ENCODE measurements around the gene CEP112.

CEP112 gene

DNA sequence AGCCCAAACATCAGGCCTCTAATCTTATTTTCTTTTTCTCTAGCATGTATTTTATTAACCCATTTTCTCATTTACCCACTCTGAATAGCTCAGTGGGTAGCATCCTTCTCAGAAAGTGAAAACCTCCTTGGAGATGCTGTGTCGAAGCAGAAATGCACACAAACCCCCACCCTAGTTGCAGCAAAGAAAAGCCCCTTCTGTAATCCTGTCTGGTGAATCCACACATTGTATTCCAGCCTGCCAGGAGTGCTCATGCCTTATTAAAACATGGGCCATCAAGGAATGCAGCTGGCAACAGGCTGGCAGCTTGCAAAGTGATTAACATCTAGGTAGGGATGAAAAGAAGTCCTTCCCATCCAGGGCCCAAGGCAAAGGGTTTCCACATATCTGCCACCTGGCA is 590.8 kb downstream of the CEP112 start:
- Histone ChIP-seq H3K9me3 (ENCODE audit: control insufficient read depth, insufficient read depth, low read depth, low read length) (no peaks in the 10 kb centered on the region), H3K9ac (ENCODE audit: low read length) (no peak overlapping the region), H3K27me3 (ENCODE audit: control insufficient read depth, insufficient read depth, low read length) (no peaks in the 10 kb centered on the region), H3K4me3 (ENCODE audit: low read depth, low read length) (no peak overlapping the region), H3K36me3 (ENCODE audit: control insufficient read depth, insufficient read depth, low read length) (no peaks in the 10 kb centered on the region), H3K27ac (ENCODE audit: low read depth, low read length) (no peak overlapping the region), H3K4me1 (ENCODE audit: control insufficient read depth, insufficient read depth, low read length) (no peaks in the 10 kb centered on the region)

DNA sequence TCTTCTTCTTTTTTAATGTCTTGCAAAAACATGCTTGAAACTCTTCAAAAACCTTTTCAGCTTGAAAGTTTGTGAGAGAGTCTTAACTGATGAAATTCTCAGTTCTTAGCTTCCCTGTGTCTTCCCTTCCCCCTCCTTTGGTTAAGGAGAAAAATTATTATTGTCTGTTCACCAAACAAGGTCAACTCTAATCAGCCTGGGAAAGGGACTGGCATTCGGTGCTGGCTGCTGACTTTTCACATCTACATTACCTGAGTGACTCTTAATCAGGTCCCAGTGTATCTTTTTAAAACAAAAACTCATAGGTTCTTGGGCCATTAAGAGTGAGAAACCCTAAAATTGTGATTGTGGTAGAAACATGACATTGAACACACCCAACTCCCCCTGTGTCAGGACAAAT is 591.4 kb downstream of the CEP112 start:
- H3K9me3 ChIP-seq (ENCODE audit: control insufficient read depth, insufficient read depth, low read depth, low read length) = no peaks in the 10 kb centered on the region
- H3K27ac ChIP-seq (ENCODE audit: low read depth, low read length) = no peak overlapping the region
- no peaks in the 10 kb centered on the region for H3K36me3 ChIP-seq (ENCODE audit: control insufficient read depth, insufficient read depth, low read length)
- H3K4me1 ChIP-seq (ENCODE audit: control insufficient read depth, insufficient read depth, low read length) = no peaks in the 10 kb centered on the region
- H3K27me3 ChIP-seq (ENCODE audit: control insufficient read depth, insufficient read depth, low read length) = no peaks in the 10 kb centered on the region
- H3K9ac ChIP-seq (ENCODE audit: low read length) = no peak overlapping the region
- H3K4me3 ChIP-seq (ENCODE audit: low read depth, low read length) = no peak overlapping the region

DNA sequence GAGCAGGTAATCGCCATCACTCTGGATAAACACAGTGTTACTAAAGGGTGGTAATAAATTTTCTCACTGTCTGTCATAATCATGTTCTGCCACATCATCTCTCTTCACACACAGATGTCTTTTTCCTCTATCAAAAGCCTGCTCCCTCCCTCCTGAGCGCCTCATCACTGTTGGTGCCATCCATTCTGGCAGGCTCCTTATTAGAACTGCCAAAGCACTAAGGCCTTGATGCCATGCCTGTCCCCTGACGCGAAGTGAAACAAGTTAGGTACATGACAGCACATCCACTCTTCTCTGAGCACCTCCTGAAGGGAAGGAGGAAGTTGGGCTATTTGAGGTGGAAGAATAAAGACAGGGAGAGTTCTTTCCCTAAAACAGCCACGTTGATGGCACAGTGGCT is 592.3 kb downstream of the CEP112 start:
- H3K9ac ChIP-seq (ENCODE audit: low read length) = no peak overlapping the region
- peaks cover 6% of the 10 kb centered on the region for H3K4me1 ChIP-seq (ENCODE audit: control insufficient read depth, insufficient read depth, low read length)
- H3K27me3 ChIP-seq (ENCODE audit: control insufficient read depth, insufficient read depth, low read length) = no peaks in the 10 kb centered on the region
- no peaks in the 10 kb centered on the region for H3K9me3 ChIP-seq (ENCODE audit: control insufficient read depth, insufficient read depth, low read depth, low read length)
- H3K27ac ChIP-seq (ENCODE audit: low read depth, low read length) = no peak overlapping the region
- H3K36me3 ChIP-seq (ENCODE audit: control insufficient read depth, insufficient read depth, low read length) = no peaks in the 10 kb centered on the region
- H3K4me3 ChIP-seq (ENCODE audit: low read depth, low read length) = no peak overlapping the region

DNA sequence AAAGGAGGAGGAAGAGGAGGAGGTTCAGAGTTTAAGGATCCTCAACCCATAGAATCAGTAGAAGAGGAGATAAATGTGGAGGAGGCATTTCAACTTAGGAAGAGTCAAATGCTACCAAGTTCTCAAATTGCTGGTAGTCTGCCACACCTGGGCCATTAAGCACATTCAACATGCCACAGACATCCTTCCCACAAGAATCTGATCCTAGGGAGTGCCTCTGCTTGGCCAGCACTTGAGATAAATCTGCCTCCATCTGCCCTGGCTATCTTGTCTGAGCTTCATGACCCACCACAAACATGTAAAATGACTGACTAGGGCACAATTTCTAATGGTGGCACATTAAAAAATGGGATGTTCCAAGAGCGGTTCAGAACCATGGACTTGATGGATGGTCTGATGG is 593.2 kb downstream of the CEP112 start:
- Histone ChIP-seq H3K9me3 (ENCODE audit: control insufficient read depth, insufficient read depth, low read depth, low read length) (no peaks in the 10 kb centered on the region), H3K27ac (ENCODE audit: low read depth, low read length) (no peak overlapping the region), H3K9ac (ENCODE audit: low read length) (no peak overlapping the region), H3K4me3 (ENCODE audit: low read depth, low read length) (no peak overlapping the region), H3K27me3 (ENCODE audit: control insufficient read depth, insufficient read depth, low read length) (no peaks in the 10 kb centered on the region), H3K4me1 (ENCODE audit: control insufficient read depth, insufficient read depth, low read length) (peaks cover 15% of the 10 kb centered on the region), H3K36me3 (ENCODE audit: control insufficient read depth, insufficient read depth, low read length) (no peaks in the 10 kb centered on the region)

- Histone ChIP-seq H3K4me1 (ENCODE audit: control insufficient read depth, insufficient read depth, low read length) (peaks cover 34% of the 10 kb centered on the region), H3K27ac (ENCODE audit: low read depth, low read length) (peak overlapping the region; percentile 60; the same call in 1 of the 2 replicates), H3K27me3 (ENCODE audit: control insufficient read depth, insufficient read depth, low read length) (no peaks in the 10 kb centered on the region), H3K36me3 (ENCODE audit: control insufficient read depth, insufficient read depth, low read length) (no peaks in the 10 kb centered on the region), H3K9me3 (ENCODE audit: control insufficient read depth, insufficient read depth, low read depth, low read length) (no peaks in the 10 kb centered on the region), H3K9ac (ENCODE audit: low read length) (no peak overlapping the region), H3K4me3 (ENCODE audit: low read depth, low read length) (no peak overlapping the region)
These were observed 596.8 kb downstream of the CEP112 start for GRCh38 chr17:65595071-65595656.

DNA sequence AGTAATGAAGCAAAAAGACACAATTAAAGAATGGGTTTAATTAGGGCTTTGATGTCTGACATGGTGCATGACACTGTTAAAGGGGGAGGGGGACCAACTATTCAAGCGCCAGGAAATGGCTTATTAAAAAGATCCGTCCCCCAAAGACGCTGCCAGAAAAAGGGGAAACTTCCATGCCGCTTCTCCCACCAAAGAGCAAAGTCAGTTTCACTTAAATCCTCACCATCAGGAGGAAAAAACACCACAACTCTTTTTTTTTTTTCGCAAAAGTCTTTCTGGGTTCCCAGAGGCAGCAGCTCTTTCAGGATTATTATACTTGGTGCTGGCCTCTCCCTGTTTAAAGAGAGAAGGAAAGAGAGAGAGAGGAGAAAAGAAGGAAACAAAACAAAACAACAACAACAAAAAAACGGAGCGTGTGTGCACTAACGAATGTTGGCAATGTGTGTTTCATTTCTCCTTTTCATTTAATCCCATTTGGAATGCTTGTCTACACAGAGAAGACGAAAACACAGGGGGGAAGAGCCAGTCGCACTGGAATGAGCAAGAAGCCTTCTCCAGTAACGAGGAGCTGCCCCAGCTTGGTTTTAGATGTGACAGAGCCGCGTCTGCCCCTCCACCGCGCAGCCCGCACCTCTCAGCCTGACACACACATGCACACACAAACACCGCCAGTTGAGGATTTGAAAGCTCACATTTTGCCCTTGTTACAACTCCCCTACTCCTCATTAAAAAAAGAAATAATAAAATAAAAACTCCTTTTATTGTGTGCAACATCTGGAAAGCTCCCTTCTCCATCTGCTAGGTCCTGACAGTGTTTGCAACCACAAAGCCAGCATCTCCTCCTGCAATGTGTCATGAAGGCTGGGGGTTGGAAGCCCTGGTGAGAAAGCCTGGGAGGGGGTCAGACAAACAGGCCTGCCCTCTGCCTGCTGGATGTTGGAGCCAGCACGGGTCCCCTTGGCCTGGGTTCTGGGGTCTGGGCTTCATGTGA is 597.8 kb downstream of the CEP112 start:
- Histone ChIP-seq H3K4me3 (ENCODE audit: low read depth, low read length) (peak overlapping the region; percentile 38), H3K9me3 (ENCODE audit: control insufficient read depth, insufficient read depth, low read depth, low read length) (no peaks in the 10 kb centered on the region), H3K27ac (ENCODE audit: low read depth, low read length) (peak overlapping the region; percentile 77; the same call in 1 of the 2 replicates), H3K9ac (ENCODE audit: low read length) (peak overlapping the region; percentile 77), H3K36me3 (ENCODE audit: control insufficient read depth, insufficient read depth, low read length) (no peaks in the 10 kb centered on the region), H3K4me1 (ENCODE audit: control insufficient read depth, insufficient read depth, low read length) (peaks cover 34% of the 10 kb centered on the region), H3K27me3 (ENCODE audit: control insufficient read depth, insufficient read depth, low read length) (no peaks in the 10 kb centered on the region)

DNA sequence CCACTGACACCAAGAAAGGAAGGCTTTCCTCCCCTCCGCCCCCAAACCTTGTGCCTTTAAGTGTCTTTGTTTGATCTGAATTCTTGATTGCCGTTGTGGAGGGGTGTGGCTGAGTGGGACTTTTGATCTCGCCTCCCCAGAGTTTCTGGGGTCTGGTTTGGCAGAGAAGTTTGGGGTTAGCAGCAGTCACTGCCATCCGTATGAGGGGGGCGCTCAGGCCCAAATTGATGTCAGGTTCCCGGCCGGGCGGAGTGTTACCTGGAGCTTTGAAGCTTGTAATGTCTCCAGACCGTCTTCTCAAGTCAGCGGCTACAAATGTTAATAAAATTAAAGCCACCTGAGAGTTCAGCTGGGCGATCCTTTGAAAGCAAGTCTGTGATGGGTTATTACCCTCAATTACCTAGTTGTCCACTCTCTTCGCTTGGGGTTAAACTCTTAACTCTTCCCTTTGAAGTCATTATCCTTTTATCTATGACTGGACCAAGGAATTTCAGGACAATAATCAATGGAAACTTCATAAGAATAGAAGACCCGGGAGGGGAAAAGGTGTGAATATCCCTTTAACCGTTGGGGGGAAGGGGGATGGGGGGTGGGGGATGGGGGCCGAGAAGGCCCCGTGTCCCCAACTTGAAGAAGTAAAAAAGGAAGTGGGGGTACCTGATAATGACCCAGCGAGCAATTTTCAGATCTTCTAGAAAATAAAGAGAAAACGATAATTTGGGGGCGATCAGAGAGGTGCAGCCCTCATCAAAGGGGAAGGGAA is 598.7 kb downstream of the CEP112 start:
- Histone ChIP-seq H3K4me1 (ENCODE audit: control insufficient read depth, insufficient read depth, low read length) (peaks cover 40% of the 10 kb centered on the region), H3K36me3 (ENCODE audit: control insufficient read depth, insufficient read depth, low read length) (no peaks in the 10 kb centered on the region), H3K27ac (ENCODE audit: low read depth, low read length) (peak overlapping the region; percentile 78; the same call in 1 of the 2 replicates), H3K27me3 (ENCODE audit: control insufficient read depth, insufficient read depth, low read length) (no peaks in the 10 kb centered on the region), H3K4me3 (ENCODE audit: low read depth, low read length) (peak overlapping the region; percentile 38), H3K9ac (ENCODE audit: low read length) (peak overlapping the region; percentile 80), H3K9me3 (ENCODE audit: control insufficient read depth, insufficient read depth, low read depth, low read length) (no peaks in the 10 kb centered on the region)

GRCh38 chr17:65592125-65592965 is 599.6 kb downstream of the CEP112 start:
- peak overlapping the region; percentile 2; the same call in 1 of the 2 replicates for H3K4me3 ChIP-seq (ENCODE audit: low read depth, low read length)
- no peaks in the 10 kb centered on the region for H3K27me3 ChIP-seq (ENCODE audit: control insufficient read depth, insufficient read depth, low read length)
- H3K36me3 ChIP-seq (ENCODE audit: control insufficient read depth, insufficient read depth, low read length) = no peaks in the 10 kb centered on the region
- peak overlapping the region; percentile 78; the same call in 1 of the 2 replicates for H3K27ac ChIP-seq (ENCODE audit: low read depth, low read length)
- peak overlapping the region; percentile 80 for H3K9ac ChIP-seq (ENCODE audit: low read length)
- no peaks in the 10 kb centered on the region for H3K9me3 ChIP-seq (ENCODE audit: control insufficient read depth, insufficient read depth, low read depth, low read length)
- peaks cover 47% of the 10 kb centered on the region for H3K4me1 ChIP-seq (ENCODE audit: control insufficient read depth, insufficient read depth, low read length)

GRCh38 chr17:65589321-65589720 is 602.6 kb downstream of the CEP112 start:
- H3K36me3 ChIP-seq (ENCODE audit: control insufficient read depth, insufficient read depth, low read length) = no peaks in the 10 kb centered on the region
- H3K27ac ChIP-seq (ENCODE audit: low read depth, low read length) = no peak overlapping the region
- H3K27me3 ChIP-seq (ENCODE audit: control insufficient read depth, insufficient read depth, low read length) = no peaks in the 10 kb centered on the region
- no peaks in the 10 kb centered on the region for H3K9me3 ChIP-seq (ENCODE audit: control insufficient read depth, insufficient read depth, low read depth, low read length)
- peaks cover 45% of the 10 kb centered on the region for H3K4me1 ChIP-seq (ENCODE audit: control insufficient read depth, insufficient read depth, low read length)
- no peak overlapping the region for H3K4me3 ChIP-seq (ENCODE audit: low read depth, low read length)
- no peak overlapping the region for H3K9ac ChIP-seq (ENCODE audit: low read length)

DNA sequence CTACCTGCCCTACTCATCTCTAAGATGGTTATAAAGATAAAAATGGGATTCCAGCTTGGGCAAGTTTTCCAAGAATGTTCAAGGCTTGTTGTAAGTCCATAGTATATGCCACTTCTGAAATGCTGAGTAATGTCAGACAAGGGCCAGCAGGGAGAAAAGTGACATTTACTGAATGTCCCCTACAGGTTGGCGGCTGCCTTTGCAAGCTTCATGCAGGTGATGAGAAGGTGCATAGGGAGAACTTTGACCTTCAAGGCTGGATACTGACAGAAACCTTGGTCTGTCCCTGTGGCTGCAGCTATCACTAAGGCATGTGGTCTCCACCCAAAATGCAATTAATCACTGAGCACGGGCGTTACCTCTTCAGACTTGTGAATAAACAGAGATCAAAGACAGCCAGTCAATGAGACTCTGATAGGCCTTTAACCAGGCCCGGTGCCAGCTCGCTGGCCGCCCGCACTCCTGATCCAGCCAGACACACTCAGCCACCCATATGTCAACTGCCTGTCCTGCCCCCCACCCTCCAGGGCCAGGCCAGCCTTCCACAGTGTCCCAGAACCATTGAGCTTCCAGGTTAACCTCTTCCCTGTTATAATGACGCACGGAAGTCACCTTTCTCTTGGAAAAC is 603.6 kb downstream of the CEP112 start:
- no peaks in the 10 kb centered on the region for H3K36me3 ChIP-seq (ENCODE audit: control insufficient read depth, insufficient read depth, low read length)
- no peaks in the 10 kb centered on the region for H3K27me3 ChIP-seq (ENCODE audit: control insufficient read depth, insufficient read depth, low read length)
- peaks cover 36% of the 10 kb centered on the region for H3K4me1 ChIP-seq (ENCODE audit: control insufficient read depth, insufficient read depth, low read length)
- H3K9me3 ChIP-seq (ENCODE audit: control insufficient read depth, insufficient read depth, low read depth, low read length) = no peaks in the 10 kb centered on the region
- no peak overlapping the region for H3K4me3 ChIP-seq (ENCODE audit: low read depth, low read length)
- H3K9ac ChIP-seq (ENCODE audit: low read length) = no peak overlapping the region
- no peak overlapping the region for H3K27ac ChIP-seq (ENCODE audit: low read depth, low read length)

All from HUES6 (cell line).